HepG2 (cell line): ENCODE measurements around the gene TUBE1. TPM values are rescaled to one million over a fixed set of nuclear protein-coding genes. Genes with fewer than 3 reads are reported as not detected.

Experiments used
- HOXA7 ChIP-seq: sonication (generic); formaldehyde crosslinking; IDR thresholded peaks from 2 replicates; pipeline ENCODE4 v1.8.1; 2022; ENCODE audit warnings: mild to moderate bottlenecking, missing genetic modification reagents, moderate library complexity
- MBNL3 ChIP-seq: fragments of 250-450 bp; sonication (Bioruptor Pico); conservative IDR thresholded peaks from 2 replicates; pipeline ENCODE4 v1.8.0; 2022; ENCODE audit warnings: mild to moderate bottlenecking, inconsistent platforms
- MIER2 ChIP-seq: IDR thresholded peaks from 2 replicates; pipeline ENCODE4 v1.6.1; 2016; ENCODE audit warnings: missing biosample characterization, missing genetic modification reagents
- RFX3 ChIP-seq: IDR thresholded peaks from 2 replicates; pipeline ENCODE4 v1.6.1; 2016; ENCODE audit warnings: missing biosample characterization, missing genetic modification reagents
- STAG1 ChIP-seq: sonication (generic); formaldehyde crosslinking; IDR thresholded peaks from 2 replicates; pipeline ENCODE4 v1.4.0; 2020; ENCODE audit warnings: missing genetic modification reagents
- U2AF2 ChIP-seq: fragments of 200-400 bp; formaldehyde crosslinking; IDR thresholded peaks from 2 replicates; pipeline ENCODE4 v1.6.1; 2017; ENCODE audit warnings: low read depth, mild to moderate bottlenecking, low read length
- ZBTB8A ChIP-seq: sonication (generic); formaldehyde crosslinking; IDR thresholded peaks from 2 replicates; pipeline ENCODE4 v1.4.0; 2020; ENCODE audit warnings: mild to moderate bottlenecking, low read depth, missing genetic modification reagents, borderline replicate concordance
- ZFP82 ChIP-seq: sonication (generic); formaldehyde crosslinking; IDR thresholded peaks from 2 replicates; pipeline ENCODE4 v1.5.1; 2020; ENCODE audit warnings: mild to moderate bottlenecking, missing genetic modification reagents, borderline replicate concordance
- ZKSCAN8 ChIP-seq: IDR thresholded peaks from 2 replicates; pipeline ENCODE4 v1.6.1; 2016; ENCODE audit warnings: borderline replicate concordance, missing genetic modification reagents, missing compliant biosample characterization
- ZNF382 ChIP-seq: sonication (generic); formaldehyde crosslinking; IDR thresholded peaks from 2 replicates; pipeline ENCODE4 v1.5.0; 2020; ENCODE audit warnings: missing genetic modification reagents, mild to moderate bottlenecking, borderline replicate concordance
- ZNF589 ChIP-seq: sonication (generic); formaldehyde crosslinking; conservative IDR thresholded peaks from 2 replicates; pipeline ENCODE4 v1.8.0; 2022; ENCODE audit warnings: mild to moderate bottlenecking, moderate library complexity, missing genetic modification reagents
- ZNF619 ChIP-seq: sonication (generic); formaldehyde crosslinking; IDR thresholded peaks from 2 replicates; pipeline ENCODE4 v1.4.0; 2020; ENCODE audit warnings: mild to moderate bottlenecking, missing genetic modification reagents
- ZNF772 ChIP-seq: sonication (generic); formaldehyde crosslinking; IDR thresholded peaks from 2 replicates; pipeline ENCODE4 v1.5.0; 2020; ENCODE audit warnings: mild to moderate bottlenecking, missing genetic modification reagents
- ZNF775 ChIP-seq: sonication (generic); formaldehyde crosslinking; IDR thresholded peaks from 2 replicates; pipeline ENCODE4 v1.4.0; 2020; ENCODE audit warnings: missing genetic modification reagents, mild to moderate bottlenecking, moderate library complexity, borderline replicate concordance
- ZNF878 ChIP-seq: sonication (generic); formaldehyde crosslinking; IDR thresholded peaks from 2 replicates; pipeline ENCODE4 v1.8.1; 2023; ENCODE audit warnings: mild to moderate bottlenecking, missing genetic modification reagents, moderate library complexity
- ZSCAN22 ChIP-seq: sonication (generic); formaldehyde crosslinking; IDR thresholded peaks from 2 replicates; pipeline ENCODE4 v1.4.0; 2020; ENCODE audit warnings: mild to moderate bottlenecking, missing genetic modification reagents
- polyA plus RNA-seq, 8 experiments: library from polyadenylated mRNA; depleted of rRNA in 3 of 8; stranded (reverse) in 7 of 8; unstranded in 1 of 8; fragments of >200 nt; fragmentation: Illumina TruSeq in 4 of 8; extraction: Trizol in 4 of 8; gene quantifications; 2 replicates each; pipeline versions ENCODE4 v1.2.1 to v1.2.3, GENCODE V29; 2011 to 2016; ENCODE audit warnings: low read depth in 4 of 8, missing spikeins in 1 of 8, mixed read lengths in 1 of 8; ENCODE audit not compliant: insufficient read depth in 1 of 8
- total RNA-seq, 5 experiments: library from RNA; depleted of rRNA; stranded (reverse); fragments of >200 nt; fragmentation: Illumina TruSeq; extraction: Trizol; gene quantifications; 2 replicates each; pipeline ENCODE4 v1.2.3, GENCODE V29; 2016; ENCODE audit warnings: low read depth in 1 of 5
- TF ChIP-seq, protein P1 (sequence below): sonication (generic); formaldehyde crosslinking; IDR thresholded peaks from 2 replicates; pipeline ENCODE4 v1.4.0; 2020; ENCODE audit warnings: low read depth, missing genetic modification reagents
- TF ChIP-seq, protein P2 (sequence below): IDR thresholded peaks from 2 replicates; pipeline ENCODE4 v1.6.1; 2016; ENCODE audit warnings: low read depth
- TF ChIP-seq, protein P3 (sequence below): sonication (generic); formaldehyde crosslinking; IDR thresholded peaks from 2 replicates; pipeline ENCODE4 v1.8.0; 2022; ENCODE audit warnings: missing genetic modification reagents, mild to moderate bottlenecking, moderate library complexity, borderline replicate concordance
- TF ChIP-seq, protein P4 (sequence below): sonication (generic); formaldehyde crosslinking; IDR thresholded peaks from 2 replicates; pipeline ENCODE4 v1.9.0; 2022; ENCODE audit warnings: low read depth, missing genetic modification reagents

The TUBE1 gene
- total and polyA plus RNA-seq, 2 of the 13 experiments (the other 11 are each of a cell fraction or from before 2014, with no cell fraction given): 17.3 to 22.6 TPM

DNA sequence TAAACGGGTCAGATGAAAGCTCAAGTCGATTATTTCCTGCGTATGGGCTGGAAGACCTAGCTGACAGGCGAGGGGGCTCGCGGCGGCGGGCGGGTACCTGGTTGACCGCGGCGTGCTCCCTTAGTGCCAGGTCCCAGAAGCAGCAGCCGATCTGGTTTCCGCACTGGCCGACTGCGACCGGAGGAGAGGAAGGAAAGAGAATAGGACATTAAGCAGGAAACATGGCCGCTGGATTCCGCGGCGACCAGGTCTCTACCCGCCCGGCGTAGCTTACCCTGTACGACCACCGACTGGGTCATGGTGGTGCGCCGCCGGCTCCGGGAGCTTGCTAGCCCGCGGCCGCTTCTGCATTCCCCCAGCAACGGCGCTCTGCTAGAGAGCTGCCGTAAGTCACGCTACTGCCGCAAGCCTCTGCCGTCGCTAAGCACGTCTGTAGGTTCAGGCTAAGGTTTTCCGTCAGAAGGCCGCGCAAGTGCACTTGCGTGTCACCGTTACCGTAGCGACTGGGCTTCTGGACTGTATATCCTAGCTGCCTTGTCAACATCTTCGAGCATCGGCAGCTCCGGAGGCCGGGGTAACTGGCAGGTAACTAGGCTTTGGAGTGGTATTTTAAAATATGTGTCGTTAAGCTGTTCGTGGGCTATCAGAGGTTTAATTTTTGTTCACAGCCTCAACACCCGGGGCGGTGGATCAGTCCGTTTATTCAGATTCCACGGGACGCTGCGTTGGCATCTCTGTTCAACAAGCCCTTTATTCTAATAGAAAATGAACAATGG is at the start of gene TUBE1, which contains the start of gene FAM229B (continued):
- TF ChIP-seq, protein P1, sequence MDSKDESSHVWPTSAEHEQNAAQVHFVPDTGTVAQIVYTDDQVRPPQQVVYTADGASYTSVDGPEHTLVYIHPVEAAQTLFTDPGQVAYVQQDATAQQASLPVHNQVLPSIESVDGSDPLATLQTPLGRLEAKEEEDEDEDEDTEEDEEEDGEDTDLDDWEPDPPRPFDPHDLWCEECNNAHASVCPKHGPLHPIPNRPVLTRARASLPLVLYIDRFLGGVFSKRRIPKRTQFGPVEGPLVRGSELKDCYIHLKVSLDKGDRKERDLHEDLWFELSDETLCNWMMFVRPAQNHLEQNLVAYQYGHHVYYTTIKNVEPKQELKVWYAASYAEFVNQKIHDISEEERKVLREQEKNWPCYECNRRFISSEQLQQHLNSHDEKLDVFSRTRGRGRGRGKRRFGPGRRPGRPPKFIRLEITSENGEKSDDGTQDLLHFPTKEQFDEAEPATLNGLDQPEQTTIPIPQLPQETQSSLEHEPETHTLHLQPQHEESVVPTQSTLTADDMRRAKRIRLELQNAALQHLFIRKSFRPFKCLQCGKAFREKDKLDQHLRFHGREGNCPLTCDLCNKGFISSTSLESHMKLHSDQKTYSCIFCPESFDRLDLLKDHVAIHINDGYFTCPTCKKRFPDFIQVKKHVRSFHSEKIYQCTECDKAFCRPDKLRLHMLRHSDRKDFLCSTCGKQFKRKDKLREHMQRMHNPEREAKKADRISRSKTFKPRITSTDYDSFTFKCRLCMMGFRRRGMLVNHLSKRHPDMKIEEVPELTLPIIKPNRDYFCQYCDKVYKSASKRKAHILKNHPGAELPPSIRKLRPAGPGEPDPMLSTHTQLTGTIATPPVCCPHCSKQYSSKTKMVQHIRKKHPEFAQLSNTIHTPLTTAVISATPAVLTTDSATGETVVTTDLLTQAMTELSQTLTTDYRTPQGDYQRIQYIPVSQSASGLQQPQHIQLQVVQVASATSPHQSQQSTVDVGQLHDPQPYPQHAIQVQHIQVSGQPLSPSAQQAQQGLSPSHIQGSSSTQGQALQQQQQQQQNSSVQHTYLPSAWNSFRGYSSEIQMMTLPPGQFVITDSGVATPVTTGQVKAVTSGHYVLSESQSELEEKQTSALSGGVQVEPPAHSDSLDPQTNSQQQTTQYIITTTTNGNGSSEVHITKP (CRISPR knock-in tag): peak; percentile 97
- TF ChIP-seq, protein P2, sequence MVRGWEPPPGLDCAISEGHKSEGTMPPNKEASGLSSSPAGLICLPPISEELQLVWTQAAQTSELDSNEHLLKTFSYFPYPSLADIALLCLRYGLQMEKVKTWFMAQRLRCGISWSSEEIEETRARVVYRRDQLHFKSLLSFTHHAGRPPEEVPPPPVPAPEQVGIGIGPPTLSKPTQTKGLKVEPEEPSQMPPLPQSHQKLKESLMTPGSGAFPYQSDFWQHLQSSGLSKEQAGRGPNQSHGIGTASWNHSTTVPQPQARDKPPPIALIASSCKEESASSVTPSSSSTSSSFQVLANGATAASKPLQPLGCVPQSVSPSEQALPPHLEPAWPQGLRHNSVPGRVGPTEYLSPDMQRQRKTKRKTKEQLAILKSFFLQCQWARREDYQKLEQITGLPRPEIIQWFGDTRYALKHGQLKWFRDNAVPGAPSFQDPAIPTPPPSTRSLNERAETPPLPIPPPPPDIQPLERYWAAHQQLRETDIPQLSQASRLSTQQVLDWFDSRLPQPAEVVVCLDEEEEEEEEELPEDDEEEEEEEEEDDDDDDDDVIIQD (CRISPR knock-in tag): no peak; the same call in 1 of the 2 replicates
- peak; percentile 74; the same call in 1 of the 2 replicates for TF ChIP-seq MIER2 (CRISPR knock-in tag)
- peak; percentile 60 for TF ChIP-seq ZNF772 (CRISPR knock-in tag)
- no peak for TF ChIP-seq ZFP82 (CRISPR knock-in tag)
- TF ChIP-seq ZNF878 (CRISPR knock-in tag): no peak
- peak; percentile 21; the same call in 1 of the 2 replicates for TF ChIP-seq ZKSCAN8
- TF ChIP-seq ZNF589 (CRISPR knock-in tag): peak; percentile 51; the same call in 1 of the 2 replicates
- no peak for TF ChIP-seq ZNF382
- TF ChIP-seq, protein P3, sequence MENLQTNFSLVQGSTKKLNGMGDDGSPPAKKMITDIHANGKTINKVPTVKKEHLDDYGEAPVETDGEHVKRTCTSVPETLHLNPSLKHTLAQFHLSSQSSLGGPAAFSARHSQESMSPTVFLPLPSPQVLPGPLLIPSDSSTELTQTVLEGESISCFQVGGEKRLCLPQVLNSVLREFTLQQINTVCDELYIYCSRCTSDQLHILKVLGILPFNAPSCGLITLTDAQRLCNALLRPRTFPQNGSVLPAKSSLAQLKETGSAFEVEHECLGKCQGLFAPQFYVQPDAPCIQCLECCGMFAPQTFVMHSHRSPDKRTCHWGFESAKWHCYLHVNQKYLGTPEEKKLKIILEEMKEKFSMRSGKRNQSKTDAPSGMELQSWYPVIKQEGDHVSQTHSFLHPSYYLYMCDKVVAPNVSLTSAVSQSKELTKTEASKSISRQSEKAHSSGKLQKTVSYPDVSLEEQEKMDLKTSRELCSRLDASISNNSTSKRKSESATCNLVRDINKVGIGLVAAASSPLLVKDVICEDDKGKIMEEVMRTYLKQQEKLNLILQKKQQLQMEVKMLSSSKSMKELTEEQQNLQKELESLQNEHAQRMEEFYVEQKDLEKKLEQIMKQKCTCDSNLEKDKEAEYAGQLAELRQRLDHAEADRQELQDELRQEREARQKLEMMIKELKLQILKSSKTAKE (CRISPR knock-in tag): no peak
- no peak; the same call in 1 of the 2 replicates for TF ChIP-seq ZNF619 (CRISPR knock-in tag)
- no peak for TF ChIP-seq MBNL3 (CRISPR knock-in tag)
- no peak; the same call in 1 of the 2 replicates for TF ChIP-seq ZNF775
- no peak for TF ChIP-seq HOXA7 (CRISPR knock-in tag)
- peak; percentile 91 for TF ChIP-seq RFX3 (CRISPR knock-in tag)
- TF ChIP-seq STAG1 (CRISPR knock-in tag): no peak
- TF ChIP-seq, protein P4, sequence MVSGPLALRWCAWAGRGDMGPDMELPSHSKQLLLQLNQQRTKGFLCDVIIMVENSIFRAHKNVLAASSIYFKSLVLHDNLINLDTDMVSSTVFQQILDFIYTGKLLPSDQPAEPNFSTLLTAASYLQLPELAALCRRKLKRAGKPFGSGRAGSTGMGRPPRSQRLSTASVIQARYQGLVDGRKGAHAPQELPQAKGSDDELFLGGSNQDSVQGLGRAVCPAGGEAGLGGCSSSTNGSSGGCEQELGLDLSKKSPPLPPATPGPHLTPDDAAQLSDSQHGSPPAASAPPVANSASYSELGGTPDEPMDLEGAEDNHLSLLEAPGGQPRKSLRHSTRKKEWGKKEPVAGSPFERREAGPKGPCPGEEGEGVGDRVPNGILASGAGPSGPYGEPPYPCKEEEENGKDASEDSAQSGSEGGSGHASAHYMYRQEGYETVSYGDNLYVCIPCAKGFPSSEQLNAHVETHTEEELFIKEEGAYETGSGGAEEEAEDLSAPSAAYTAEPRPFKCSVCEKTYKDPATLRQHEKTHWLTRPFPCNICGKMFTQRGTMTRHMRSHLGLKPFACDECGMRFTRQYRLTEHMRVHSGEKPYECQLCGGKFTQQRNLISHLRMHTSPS (CRISPR knock-in tag): no peak
- TF ChIP-seq ZBTB8A (CRISPR knock-in tag): no peak
- TF ChIP-seq ZSCAN22 (CRISPR knock-in tag): no peak
- TF ChIP-seq U2AF2: peak; percentile 90; the same call in 1 of the 2 replicates
